ENCODE results near the gene SREK1IP1.

DNA sequence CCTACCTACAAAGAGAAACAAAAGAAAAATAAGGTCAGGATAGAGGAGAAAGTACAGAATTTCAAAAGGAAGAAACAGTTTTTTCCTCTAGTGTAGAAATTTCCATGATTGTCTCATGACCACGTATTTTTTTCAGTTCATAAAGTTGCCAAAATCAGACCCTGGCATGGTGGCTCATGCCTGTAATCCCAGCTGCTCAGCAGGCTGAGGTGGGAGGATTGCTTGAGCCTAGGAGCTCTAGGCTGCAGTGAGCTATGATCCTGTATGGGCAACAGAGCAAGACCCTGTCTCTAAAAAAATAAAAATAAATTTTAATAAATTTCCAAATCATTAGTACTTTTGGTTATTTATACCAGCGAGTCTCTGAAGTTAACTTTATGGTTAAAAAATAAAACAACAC is 38.0 kb upstream of the SREK1IP1 start:
- TF ChIP-seq, protein P1, sequence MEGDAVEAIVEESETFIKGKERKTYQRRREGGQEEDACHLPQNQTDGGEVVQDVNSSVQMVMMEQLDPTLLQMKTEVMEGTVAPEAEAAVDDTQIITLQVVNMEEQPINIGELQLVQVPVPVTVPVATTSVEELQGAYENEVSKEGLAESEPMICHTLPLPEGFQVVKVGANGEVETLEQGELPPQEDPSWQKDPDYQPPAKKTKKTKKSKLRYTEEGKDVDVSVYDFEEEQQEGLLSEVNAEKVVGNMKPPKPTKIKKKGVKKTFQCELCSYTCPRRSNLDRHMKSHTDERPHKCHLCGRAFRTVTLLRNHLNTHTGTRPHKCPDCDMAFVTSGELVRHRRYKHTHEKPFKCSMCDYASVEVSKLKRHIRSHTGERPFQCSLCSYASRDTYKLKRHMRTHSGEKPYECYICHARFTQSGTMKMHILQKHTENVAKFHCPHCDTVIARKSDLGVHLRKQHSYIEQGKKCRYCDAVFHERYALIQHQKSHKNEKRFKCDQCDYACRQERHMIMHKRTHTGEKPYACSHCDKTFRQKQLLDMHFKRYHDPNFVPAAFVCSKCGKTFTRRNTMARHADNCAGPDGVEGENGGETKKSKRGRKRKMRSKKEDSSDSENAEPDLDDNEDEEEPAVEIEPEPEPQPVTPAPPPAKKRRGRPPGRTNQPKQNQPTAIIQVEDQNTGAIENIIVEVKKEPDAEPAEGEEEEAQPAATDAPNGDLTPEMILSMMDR (IDR thresholded peaks at IDR 0.05) = no peak
- no peak for TF ChIP-seq POLR2A (IDR thresholded peaks at IDR 0.05)
